Hindlimb muscle (tissue), 1 donor: ENCODE data around the gene MBD3L5. TPM values are rescaled to one million over a fixed set of nuclear protein-coding genes. Genes with fewer than 3 reads are reported as not detected.
"Not testable (repeated sequence)": the region's sequence is repeated elsewhere in the genome, so short reads cannot be mapped to it uniquely, and the experiment has no call there.

ENCODE experiments used
- DNase-seq: peaks from one replicate; pipeline ENCODE4 v3.0.0-alpha.2; 2013
- polyA plus RNA-seq: library from polyadenylated mRNA; unstranded; fragments of 120-200 nt; gene quantifications from one replicate; pipeline ENCODE4 v1.2.1, GENCODE V29; 2013; ENCODE audit not compliant: insufficient read length

Gene MBD3L5
- polyA plus RNA-seq: not detected

- not testable (repeated sequence) for DNase-seq
These were observed at the start of gene MBD3L5 for GRCh38 chr19:7030278-7030677. Gene MBD3L5, plus strand, starts transcription at chr19:7030578. Its CDS starts 34 bp downstream, at chr19:7030612.

GRCh38 chr19:6983448-6983847 is 46.9 kb upstream of the MBD3L5 start:
- no peak for DNase-seq

GRCh38 chr19:6987850-6988249 is 42.5 kb upstream of the MBD3L5 start:
- no peak for DNase-seq

- no peak for DNase-seq
These were observed 42.1 kb upstream of the MBD3L5 start for GRCh38 chr19:6988257-6988656.

- no peak for DNase-seq
These were observed 35.3 kb upstream of the MBD3L5 start for GRCh38 chr19:6995054-6995453.

GRCh38 chr19:6996810-6997209 is 33.6 kb upstream of the MBD3L5 start:
- DNase-seq: no peak

GRCh38 chr19:6997679-6998445 is 32.5 kb upstream of the MBD3L5 start:
- DNase-seq: no peak

GRCh38 chr19:6999933-7000332 is 30.4 kb upstream of the MBD3L5 start:
- DNase-seq: no peak

GRCh38 chr19:7000333-7000732 is 30.0 kb upstream of the MBD3L5 start:
- DNase-seq: no peak

GRCh38 chr19:7000816-7001215 is 29.6 kb upstream of the MBD3L5 start:
- no peak for DNase-seq

- peak; percentile 23 for DNase-seq
These were observed 26.0 kb upstream of the MBD3L5 start for GRCh38 chr19:7004313-7004931.

GRCh38 chr19:7006135-7006704 is 24.2 kb upstream of the MBD3L5 start:
- no peak for DNase-seq

GRCh38 chr19:7007859-7008258 is 22.5 kb upstream of the MBD3L5 start:
- DNase-seq: no peak

- DNase-seq: no peak
These were observed 19.4 kb upstream of the MBD3L5 start for GRCh38 chr19:7010722-7011593.

GRCh38 chr19:7013678-7014077 is 16.7 kb upstream of the MBD3L5 start:
- no peak for DNase-seq

- no peak for DNase-seq
These were observed 11.6 kb upstream of the MBD3L5 start for GRCh38 chr19:7018828-7019227.

GRCh38 chr19:7021331-7021730 is 9.0 kb upstream of the MBD3L5 start, which contains the start of gene MBD3L2B:
Gene MBD3L2B, minus strand, starts transcription at chr19:7021431. Its CDS starts 34 bp downstream, at chr19:7021397.
- DNase-seq: not testable (repeated sequence)

GRCh38 chr19:7028790-7029189 is 1.6 kb upstream of the MBD3L5 start:
- DNase-seq: not testable (repeated sequence)

GRCh38 chr19:7040079-7040478 is 9.7 kb downstream of the MBD3L5 start, which contains the start of gene MBD3L4:
Gene MBD3L4, minus strand, starts transcription at chr19:7040179. Its CDS starts 35 bp downstream, at chr19:7040144.
- not testable (repeated sequence) for DNase-seq

GRCh38 chr19:7041563-7041962 is 11.2 kb downstream of the MBD3L5 start:
- not testable (repeated sequence) for DNase-seq

- not testable (repeated sequence) for DNase-seq
These were observed 18.6 kb downstream of the MBD3L5 start, which contains the start of gene MBD3L2 for GRCh38 chr19:7049021-7049420. Gene MBD3L2, plus strand, starts transcription at chr19:7049321. Its CDS starts 53 bp downstream, at chr19:7049374.

GRCh38 chr19:7051421-7051820 is 21.0 kb downstream of the MBD3L5 start:
- DNase-seq: not testable (repeated sequence)
